ENCODE measurements around the gene TRIM9.

TRIM9 gene

DNA sequence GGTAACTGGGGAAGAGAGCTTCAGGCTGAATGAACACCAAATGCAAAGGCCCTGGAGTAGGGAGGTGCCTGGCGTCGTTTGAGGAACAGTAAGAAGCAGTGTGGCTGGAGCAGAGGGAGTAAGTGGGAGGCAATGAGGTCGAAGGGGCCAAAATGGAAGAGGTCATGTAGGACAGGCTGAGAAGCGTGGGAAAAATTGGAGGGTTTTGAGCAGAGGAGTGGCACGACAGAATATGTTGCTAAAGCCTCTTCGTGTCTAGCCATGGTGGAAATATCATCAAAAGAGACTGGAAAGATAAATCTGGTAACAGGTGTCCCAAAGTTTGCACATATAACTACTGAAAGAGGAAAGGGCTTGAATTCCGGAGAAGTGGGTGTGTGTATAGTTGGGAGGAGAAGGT, 1.9 kb downstream of the TRIM9 start:
- no peak for DNase-seq

DNA sequence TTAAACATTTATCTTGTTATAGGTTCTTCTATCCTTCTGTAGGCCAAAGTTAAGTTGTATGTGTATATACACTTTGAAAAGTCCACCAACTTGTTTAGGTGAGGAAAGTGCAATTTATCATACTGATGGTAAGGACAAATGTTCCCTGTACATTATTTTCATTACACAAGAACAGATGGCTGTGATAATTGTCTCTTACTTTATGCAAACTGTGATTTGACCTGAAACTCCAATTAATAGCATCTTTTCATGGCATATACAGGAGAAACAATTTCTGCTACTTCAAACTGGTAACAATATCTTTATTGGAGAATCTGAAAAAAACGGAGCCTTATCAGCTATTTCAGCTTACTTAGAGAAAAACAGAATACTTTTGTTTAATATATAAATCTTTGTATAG, 5.6 kb downstream of the TRIM9 start:
- DNase-seq: no peak

DNA sequence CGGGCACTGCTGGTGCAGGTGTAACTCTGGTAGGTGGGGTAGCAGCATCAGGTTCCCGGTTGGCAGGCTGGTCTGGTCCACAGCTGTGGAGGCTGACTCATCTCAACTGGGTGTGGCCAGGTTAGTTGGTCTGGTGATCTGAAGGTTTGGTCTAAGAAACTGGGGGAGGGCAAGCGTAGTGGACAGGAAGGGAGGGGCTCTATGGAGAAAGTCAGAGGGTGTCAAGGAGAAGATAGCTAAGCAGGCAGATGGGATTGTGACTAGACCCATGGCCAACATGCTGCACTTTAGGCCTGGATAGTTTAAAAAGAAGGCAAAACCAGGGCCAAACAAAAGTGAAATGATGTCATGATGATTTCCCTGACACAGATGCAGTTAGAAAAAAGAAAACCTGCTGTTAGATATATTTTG, 7.9 kb downstream of the TRIM9 start:
- no peak for DNase-seq

DNA sequence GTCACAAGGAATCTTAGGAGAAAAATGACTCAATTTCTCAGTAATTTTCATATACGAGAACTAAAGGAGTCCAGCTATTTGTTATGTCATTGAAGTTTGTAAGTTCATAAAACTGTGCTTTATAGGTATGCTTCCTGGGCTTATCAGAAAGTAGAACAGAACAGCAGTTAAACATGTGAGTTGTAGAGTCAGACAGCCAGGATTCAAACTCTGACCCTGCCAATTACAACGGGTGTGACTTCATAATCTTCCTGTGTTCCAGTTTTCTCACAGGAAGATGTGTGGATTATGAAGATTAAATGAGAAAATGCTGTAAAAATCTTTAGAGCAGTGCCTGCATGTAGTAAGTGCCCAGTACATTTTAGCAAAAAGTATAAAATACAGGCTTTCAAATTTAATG, 8.9 kb downstream of the TRIM9 start:
- no peak for DNase-seq

DNA sequence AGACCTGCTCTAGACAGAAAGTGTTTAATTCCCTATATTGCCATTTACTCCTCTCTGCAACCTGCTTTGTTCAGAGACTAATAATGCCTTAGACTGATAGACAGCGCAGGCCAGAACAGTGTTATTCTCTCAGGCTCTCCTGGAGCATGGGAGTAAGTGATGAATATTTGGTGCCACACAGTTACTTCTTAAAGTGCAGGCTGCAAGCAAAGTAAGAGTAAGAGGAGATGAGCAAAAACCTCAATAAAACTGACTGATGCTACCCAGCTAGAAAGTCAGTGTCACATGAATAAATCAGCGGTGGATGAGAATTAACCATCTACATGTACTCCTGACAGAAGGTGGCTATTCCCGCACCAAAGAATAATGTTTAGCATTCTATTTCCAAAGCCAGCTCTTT, 9.9 kb downstream of the TRIM9 start:
- no peak for DNase-seq

DNA sequence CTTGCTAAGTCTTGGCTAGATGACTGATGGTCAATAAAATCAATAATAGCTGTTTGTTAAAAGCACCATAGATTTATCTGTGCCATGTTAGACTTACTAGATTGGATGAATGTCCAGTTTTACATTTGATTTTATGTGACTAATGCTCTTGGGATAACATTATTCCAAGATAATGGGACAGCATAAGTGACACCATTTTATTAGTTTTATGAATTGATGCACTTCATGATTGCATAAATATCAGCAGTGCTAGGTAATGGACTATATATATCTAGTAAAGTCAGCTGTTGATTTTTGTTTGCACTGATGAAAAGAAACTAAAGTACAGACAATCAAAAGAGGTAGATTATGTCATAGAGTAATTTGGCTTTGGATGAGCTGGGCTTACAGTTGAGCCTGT, 10.4 kb downstream of the TRIM9 start:
- DNase-seq: no peak

DNA sequence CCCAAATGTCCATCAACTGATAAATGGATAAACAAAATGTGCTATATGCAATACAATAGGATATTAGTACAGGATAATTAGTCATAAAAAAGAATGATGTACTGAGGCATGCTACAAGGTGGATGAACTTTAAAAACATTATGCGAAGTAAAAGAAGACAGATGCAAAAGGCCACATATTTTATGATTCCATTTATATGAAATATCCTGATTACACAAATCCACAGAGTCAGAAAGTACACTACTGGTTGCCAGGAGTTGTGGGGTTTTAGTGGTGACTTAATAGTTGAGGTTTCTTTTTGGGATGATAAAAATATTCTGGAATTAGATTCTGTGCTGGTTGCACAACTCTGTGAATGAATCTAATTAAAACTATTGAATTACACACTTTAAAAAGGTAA, 12.6 kb downstream of the TRIM9 start:
- DNase-seq: no peak

DNA sequence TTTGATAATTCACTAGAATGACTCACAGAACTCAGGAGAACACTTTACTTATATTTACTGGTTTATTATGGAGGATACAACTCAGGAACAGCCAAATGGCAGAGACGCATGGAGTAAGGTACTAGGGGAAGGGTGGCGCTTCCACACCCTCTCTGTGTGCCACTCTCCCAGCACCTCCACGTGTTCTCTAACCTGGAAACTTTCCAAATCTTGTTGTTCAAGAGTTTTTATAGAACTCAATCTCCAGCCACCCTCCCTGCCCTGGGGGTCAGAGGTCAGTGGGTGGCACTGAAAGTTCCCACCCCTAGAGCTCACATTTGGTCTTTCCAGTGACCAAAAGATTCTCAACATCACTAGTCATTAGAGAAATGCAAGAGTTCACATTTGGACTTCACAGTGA, 13.2 kb downstream of the TRIM9 start:
- no peak for DNase-seq

DNA sequence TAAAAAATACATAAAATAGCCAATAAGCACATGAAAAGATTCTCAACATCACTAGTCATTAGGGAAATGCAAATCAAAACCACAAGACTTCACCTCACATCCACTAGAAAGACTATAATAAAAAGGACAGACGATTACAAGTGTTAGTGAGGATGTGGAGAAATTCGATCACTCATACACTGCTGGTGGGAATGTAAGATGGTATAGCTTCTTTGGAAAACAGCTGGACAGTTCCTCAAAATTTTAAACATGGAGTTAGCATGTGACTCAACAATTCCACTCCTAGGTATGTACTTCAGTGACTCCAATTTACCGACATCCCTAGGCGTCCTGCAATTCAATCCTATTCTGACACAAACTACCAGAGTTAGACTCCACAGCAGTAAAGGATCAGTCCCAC, 13.7 kb downstream of the TRIM9 start:
- no peak for DNase-seq

DNA sequence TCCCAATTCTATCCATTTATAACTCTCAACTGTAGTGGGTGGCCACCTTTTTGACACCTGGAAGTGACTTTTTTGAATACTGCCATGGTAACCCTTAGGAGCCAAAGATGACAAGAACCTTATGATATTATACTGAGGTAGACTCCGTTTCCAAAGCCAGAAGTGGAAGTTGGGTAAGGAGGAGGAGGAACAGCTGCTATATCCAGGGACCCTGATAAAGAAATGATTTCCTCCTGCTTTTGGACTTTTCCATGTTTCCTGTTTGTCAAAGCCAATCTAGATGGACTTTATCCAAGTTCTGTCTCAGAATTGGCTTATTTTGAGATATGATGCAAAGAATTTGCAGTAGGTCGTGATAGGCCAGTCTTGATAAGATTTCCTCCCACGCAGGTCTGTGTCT, 14.3 kb downstream of the TRIM9 start:
- no peak for DNase-seq

DNA sequence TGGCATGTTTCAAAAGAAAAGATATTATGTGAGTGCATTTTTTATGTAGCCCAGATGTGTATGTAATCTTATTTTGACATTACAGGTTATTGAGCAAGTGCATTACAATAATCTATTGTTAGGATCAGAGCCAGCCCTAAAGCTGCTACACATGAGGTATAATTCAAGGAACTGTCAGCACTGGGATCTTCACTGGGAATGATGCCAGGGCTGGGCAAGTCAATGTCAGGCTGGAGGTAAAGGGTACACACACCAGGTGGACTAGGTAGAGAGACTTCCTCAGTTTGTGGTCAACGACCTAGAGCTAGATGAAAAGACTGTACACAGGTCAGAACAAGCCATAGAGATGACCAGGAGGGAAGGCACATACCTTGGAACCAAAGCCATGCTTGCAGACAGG, 15.4 kb downstream of the TRIM9 start:
- no peak for DNase-seq

DNA sequence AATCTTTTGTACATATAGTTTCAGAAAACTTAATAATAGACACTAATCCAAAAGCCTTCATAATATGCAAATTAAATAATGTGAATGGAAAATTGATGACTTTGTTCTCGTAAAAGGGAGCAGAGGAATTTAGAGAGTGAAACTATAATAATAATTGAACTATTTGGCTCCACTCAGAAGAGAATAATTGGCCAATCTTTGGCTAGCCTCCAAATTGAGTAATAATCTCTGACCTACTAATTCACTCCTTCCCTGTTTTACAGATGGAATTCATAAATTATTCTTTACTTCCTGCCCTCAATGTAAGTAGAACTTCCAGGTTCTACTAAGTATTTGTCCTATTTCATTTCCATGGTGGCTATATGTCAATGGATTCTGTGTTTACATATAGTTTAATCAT, 15.8 kb downstream of the TRIM9 start:
- no peak for DNase-seq

DNA sequence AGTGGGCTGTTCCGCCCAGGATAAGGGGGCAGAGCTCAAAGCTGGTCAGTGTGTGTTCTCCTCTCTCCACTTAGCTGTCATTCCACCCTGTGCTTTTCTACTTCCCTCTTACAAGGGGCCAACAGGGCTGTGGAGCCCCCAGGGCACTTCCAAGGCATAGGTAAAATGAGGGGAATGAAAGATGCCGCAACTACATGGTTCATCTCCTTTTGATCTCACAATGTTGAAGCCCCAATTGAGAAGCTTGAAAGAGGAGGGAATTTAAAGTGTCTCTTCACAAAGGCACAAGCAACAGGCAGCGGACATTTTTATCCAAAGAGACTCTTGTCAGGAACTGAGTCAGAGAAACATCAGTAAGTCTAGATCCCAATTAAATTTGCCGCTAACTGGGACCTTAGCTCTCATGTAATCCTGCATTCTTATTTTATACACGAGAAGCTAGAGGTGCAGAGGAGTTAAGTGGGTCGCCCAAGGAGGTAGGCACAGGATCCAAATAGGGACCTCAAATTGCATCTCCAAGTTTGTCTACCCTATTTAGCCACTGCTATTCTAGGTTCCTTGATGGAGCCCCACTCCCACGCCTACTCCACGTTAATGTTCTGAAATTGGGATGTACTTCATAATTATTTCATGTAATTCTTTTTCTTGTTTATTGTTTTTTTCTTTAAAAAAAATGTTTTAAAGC, 20.1 kb downstream of the TRIM9 start:
- DNase-seq: no peak

DNA sequence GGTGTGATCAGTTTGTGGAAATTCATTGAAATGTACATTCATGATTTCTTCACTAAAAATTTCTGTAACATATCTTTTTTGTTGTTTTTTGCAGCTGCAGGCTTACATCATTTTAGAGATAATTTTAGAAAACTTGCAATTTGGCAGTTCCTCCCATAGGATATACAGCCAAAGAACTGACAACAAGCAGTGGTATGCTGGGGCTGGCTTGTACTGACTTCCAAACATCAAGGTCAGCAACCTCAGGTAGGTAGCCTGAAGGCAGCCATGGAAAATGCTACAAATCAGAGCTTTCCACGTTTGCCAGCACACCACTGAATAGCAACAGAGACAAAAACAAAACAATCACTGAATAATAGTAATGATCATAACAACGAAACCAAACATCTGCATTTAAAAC, 21.2 kb downstream of the TRIM9 start:
- no peak for DNase-seq

DNA sequence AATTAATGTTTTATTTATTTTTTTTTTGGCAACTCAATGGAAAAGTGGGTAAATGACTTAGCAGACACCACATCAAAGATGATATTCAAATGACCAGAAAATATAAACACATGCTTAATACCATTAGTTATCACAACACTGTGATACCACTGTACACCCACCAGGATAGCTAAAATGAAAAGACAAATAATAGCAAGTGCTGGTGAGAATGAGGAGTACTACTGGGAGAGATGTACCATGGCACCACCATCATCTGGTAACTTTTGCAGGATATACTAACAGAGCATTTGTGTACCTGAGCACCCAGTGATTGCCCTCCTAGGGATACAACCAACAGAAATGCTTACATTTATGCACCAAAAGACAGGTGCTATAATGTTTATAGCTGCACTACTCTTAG, 21.9 kb downstream of the TRIM9 start:
- no peak for DNase-seq

DNA sequence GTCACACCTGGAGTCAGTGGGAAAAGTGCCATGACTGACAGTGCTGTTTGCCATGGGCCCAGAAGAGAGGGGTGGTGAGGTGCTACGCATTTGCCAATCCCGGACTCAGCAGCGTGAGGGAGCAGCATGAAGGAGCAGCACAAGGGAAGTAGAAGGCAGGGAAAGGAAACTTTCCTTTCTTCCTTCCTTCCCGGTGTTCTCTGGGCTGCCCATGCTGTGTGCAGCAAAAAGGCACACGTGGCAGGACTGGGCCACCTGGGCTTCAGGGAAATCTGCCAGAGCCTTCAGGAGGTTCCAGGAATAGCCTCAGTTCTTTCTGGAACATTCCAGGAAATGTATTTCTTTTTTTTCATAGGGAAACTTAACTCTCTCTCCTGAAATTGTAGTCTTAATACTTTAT, 23.0 kb downstream of the TRIM9 start:
- DNase-seq: no peak

DNA sequence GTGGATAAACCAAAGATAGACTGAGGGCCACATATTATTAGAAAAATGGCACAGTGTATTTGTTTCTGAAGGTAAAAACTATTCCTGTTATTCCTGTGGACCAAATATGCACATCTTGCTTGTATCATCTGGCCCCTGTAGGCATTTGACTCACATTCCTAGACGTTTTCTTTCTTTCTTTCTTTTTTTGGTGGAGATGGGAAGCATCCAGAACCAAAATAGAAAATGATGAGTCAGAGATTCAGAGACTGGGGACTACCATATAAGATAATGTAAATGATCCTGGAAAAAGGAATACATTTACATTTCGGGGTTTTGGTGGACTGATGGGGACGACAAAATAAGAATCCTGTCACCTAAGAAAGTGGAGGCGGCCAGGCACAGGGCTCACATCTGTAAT, 24.2 kb downstream of the TRIM9 start:
- no peak for DNase-seq

DNA sequence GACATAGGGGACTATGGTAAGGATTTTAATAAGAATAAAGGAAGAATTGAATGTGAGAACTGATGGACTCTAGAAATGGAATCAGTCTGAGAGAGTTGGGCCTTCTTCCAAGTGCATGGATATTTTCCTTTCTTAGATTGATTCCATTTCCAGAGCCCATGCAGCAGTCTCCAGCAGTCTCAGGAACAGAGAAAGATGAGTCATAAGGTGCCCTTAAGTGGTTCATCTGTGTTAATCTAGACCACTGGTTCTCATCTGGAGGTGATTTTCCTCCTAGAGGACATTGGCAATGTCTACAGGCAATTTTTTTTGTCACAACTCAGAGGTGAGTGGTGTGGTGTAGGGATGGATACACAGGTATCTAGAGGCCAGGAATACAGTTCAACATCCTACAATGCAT, 25.9 kb downstream of the TRIM9 start:
- DNase-seq: no peak

DNA sequence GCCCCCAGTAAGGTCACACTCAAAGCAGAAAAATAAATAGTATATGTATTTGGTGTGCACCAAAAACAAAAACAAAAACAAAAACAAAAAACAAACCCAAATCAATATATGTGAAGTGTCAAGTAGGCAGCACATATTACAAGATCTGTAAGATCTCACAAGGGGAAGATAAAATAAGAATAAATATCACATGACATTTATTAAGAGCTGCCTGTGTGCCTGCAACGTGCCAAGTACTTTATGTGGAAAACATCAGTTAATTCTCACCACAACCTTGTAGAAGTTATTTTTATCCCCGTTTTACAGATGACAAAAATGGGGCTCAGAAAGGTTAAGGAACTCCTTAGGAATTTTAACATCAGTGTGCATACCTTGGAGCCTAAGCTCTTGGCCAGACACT, 26.6 kb downstream of the TRIM9 start:
- DNase-seq: no peak

DNA sequence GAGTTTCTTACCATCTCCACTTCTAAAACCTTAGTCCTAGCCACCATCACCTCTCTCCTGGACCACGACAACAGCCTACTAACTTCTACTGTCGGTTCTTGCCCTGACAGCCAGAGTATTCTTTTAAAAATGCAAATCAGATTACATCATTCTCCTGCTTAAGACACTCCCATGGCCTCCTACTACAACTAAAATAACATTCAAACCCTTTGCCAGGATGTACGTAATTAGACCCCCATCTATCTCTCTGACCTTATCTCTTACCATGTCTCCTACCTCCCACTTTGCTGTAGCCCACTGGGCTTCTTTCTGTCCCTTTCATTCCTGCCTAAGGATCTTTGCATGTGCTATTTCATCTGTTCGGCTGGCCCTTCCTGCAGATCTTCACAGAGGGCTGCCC, 27.6 kb downstream of the TRIM9 start:
- DNase-seq: no peak

DNA sequence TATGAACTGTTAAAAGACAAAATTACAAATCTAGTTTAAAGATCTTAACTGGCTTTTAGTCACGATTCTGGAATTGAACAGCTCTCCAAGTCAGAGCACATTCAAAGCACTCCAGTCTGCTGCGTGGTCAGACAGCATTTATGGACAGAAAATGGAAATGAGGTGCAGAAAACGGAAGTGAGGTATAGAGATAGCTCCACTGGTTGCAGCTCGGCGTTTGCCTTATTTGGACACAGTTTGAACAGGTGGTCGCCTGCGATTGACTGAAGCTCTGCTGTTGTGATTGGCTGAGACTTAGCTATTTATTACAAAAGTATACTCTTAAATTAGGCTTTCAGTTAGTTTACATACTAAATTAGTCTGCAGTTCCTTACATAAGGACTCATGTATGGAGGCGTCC, 28.3 kb downstream of the TRIM9 start:
- no peak for DNase-seq

DNA sequence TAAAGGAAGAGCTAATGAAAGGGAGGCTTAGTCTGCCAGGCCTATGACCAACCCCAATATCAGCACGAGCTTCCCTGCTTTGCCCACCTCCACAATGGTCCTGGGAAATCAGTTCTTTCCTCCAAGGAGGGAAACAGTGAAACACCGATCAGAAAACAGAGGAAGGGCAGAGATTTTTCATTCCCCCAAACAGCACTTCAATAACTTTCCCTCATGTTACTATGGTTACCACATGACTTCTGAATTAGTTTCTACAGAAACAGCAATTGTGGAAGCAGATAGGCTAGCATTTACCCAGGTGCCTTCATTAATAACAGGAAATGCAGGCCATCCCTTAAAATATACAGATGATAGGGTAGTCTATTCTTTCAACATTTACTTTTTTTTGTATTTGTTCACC, 35.9 kb downstream of the TRIM9 start:
- DNase-seq: no peak

DNA sequence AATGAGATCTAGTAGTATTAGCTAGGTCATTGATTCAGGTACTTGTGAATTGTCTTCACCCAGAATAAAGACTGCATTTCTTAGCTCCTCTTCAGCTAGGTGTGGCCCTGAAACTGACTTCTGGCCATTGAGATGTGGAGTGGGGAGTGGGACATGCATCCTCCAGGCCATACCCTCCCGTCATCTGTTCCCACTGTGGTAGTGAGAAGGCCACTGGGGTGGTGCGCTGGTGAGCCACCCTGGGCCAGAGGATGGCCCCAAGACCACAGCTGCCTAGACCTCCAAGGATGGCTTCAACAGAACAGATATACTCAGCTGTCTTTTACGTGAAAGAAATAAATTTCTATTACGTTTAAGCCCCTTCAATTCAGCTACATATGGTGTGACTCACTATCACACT, 36.5 kb downstream of the TRIM9 start:
- DNase-seq: no peak

DNA sequence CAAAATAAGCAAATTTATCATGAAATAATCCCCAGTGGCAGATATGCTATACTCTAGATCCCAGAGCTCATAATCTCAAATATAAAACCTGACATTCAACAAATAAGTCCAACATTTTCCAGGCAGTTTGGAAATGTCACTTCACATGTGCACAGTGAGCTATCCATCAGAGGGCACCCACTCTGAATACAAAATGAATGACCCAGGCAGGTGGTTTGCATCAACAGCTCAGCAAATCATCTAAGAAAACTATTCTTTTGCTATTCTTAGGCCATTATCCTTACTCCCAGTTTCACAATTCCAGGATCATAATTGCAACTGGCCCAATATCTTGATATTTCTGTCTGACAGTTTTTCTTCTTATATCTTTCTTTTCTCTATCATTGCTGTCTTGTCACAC, 38.5 kb downstream of the TRIM9 start:
- DNase-seq: no peak

DNA sequence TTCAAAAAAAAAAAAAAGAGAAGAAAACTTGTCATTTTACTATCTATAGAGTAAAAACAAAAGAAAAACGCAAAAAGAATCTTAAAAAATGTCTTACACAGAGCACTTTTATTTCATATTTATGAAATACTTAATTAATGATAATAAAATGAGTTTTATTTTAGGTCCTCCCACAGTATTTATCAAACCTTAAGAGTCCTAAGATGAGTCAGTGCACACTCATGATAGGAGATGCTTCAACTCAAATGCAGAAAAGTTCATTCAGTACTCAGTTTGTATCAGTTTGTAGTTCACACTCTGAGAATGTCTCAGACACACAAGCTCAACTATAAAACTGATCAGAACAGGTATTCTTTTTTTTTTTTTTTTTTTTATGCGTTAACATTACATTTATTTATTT, 41.7 kb downstream of the TRIM9 start:
- no peak for DNase-seq

DNA sequence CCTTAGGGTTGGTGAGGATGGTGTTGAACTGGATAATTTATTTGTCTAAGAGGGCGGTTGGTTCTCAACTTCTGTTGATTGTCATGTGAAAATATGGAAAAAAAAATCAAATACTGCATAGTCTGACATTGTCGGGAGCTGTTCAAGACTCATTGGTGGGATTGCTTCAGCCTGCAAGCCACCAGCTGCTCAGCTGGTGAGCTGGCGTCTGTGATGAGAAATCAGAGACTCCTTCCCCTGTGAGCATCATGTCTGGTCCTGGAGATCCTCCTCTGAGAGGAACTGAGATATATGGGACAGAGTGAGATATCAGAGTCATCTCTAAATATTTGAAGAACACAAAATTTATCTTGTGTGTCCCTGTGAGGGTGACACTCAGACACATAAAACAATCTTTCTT, 49.9 kb downstream of the TRIM9 start:
- no peak for DNase-seq
